Renal cortex interstitium (tissue), 11 donors: ENCODE measurements around the gene CPED1. TPM values are rescaled to one million over a fixed set of nuclear protein-coding genes. Genes with fewer than 3 reads are reported as not detected.
"Not testable (repeated sequence)": the region's sequence is repeated elsewhere in the genome, so short reads cannot be mapped to it uniquely, and the experiment has no call there.

Experiments used
- DNase-seq, 11 donors: peaks; one replicate each; pipeline ENCODE4 v3.0.0-alpha.2; 2013; ENCODE audit warnings: low read depth in 9 of 11, low spot score in 4 of 11; ENCODE audit errors: extremely low read depth in 1 of 11
- polyA plus RNA-seq, 3 donors: library from polyadenylated mRNA; unstranded; fragments of 120-200 nt; gene quantifications; one replicate each; pipeline ENCODE4 v1.2.1, GENCODE V29; 2013; ENCODE audit not compliant: insufficient read length in 3 of 3

The CPED1 gene
- polyA plus RNA-seq, 3 donors = 37.1 to 43.9 (median 43.3) TPM

- DNase-seq = no peak
Measured at GRCh38 chr7:121046893-121047468, 58.5 kb downstream of the CPED1 start.

GRCh38 chr7:121048195-121048594 is 59.7 kb downstream of the CPED1 start:
- no peak for DNase-seq

GRCh38 chr7:121049028-121049791 is 60.7 kb downstream of the CPED1 start:
- DNase-seq = no peak

GRCh38 chr7:121049897-121050296 is 61.4 kb downstream of the CPED1 start:
- DNase-seq = no peak

GRCh38 chr7:121053219-121053618 is 64.7 kb downstream of the CPED1 start:
- DNase-seq = no peak

GRCh38 chr7:121054925-121055324 is 66.4 kb downstream of the CPED1 start:
- DNase-seq = no peak

- no peak for DNase-seq
Measured at GRCh38 chr7:121057878-121058277, 69.4 kb downstream of the CPED1 start.

- no peak for DNase-seq
Measured at GRCh38 chr7:121058975-121059374, 70.5 kb downstream of the CPED1 start.

- not testable (repeated sequence) for DNase-seq
Measured at GRCh38 chr7:121059979-121060509, 71.5 kb downstream of the CPED1 start.

- DNase-seq = peak in 9 of 11 donors; percentile 22 to 63 (median 46)
Measured at GRCh38 chr7:121061677-121062582, 73.4 kb downstream of the CPED1 start.

GRCh38 chr7:121062671-121063279 is 74.3 kb downstream of the CPED1 start:
- no peak for DNase-seq

GRCh38 chr7:121067717-121068116 is 79.2 kb downstream of the CPED1 start:
- not testable (repeated sequence) for DNase-seq

- no peak for DNase-seq
Measured at GRCh38 chr7:121069346-121070100, 81.0 kb downstream of the CPED1 start.

- DNase-seq = no peak
Measured at GRCh38 chr7:121071132-121071531, 82.6 kb downstream of the CPED1 start.

GRCh38 chr7:121071662-121072061 is 83.2 kb downstream of the CPED1 start:
- no peak for DNase-seq

GRCh38 chr7:121072826-121073225 is 84.3 kb downstream of the CPED1 start:
- DNase-seq = no peak

- DNase-seq = no peak
Measured at GRCh38 chr7:121073463-121074099, 85.1 kb downstream of the CPED1 start.

GRCh38 chr7:121075424-121075841 is 86.9 kb downstream of the CPED1 start:
- not testable (repeated sequence) for DNase-seq
